K562 (cell line): ENCODE measurements around the gene METRN. TPM values are rescaled to one million over a fixed set of nuclear protein-coding genes. Genes with fewer than 3 reads are reported as not detected.

Experiments used
- ATF7 ChIP-seq: fragments of 450-650 bp; IDR thresholded peaks from 2 replicates; pipeline ENCODE4 v1.7.1; 2014; ENCODE audit warnings: mild to moderate bottlenecking, moderate library complexity
- BRD9 ChIP-seq: fragments of 450-650 bp; IDR thresholded peaks from 2 replicates; pipeline ENCODE4 v1.6.1; 2018; ENCODE audit warnings: low read depth; ENCODE audit not compliant: partially characterized antibody
- CBX3 ChIP-seq, 2 experiments: IDR thresholded peaks; 1 replicate in 1 of 2; 2 replicates in 1 of 2; pipeline ENCODE4 v1.6.1; 2012; ENCODE audit warnings: inconsistent platforms in 2 of 2, low read length in 2 of 2, borderline replicate concordance in 1 of 2, control low read depth in 1 of 2
- KLF1 ChIP-seq: fragments of 450-650 bp; IDR thresholded peaks from 2 replicates; pipeline ENCODE4 v1.6.1; 2016; ENCODE audit warnings: missing genetic modification characterization, missing compliant biosample characterization
- POLR3G ChIP-seq: IDR thresholded peaks from 2 replicates; pipeline ENCODE4 v1.6.1; 2011; ENCODE audit not compliant: insufficient read length, insufficient replicate concordance; ENCODE audit errors: extremely low read depth
- RAD51 ChIP-seq: fragments of 450-650 bp; IDR thresholded peaks from 2 replicates; pipeline ENCODE4 v1.7.1; 2016; ENCODE audit warnings: low read depth, mild to moderate bottlenecking, borderline replicate concordance
- SMAD3 ChIP-seq: fragments of 450-650 bp; formaldehyde crosslinking; conservative IDR thresholded peaks from 2 replicates; pipeline ENCODE4 v1.4.0; 2020; ENCODE audit warnings: mild to moderate bottlenecking
- SMARCA4 ChIP-seq: fragments of 450-650 bp; IDR thresholded peaks from 2 replicates; pipeline ENCODE4 v1.6.1; 2016
- STAG1 ChIP-seq: sonication (generic); formaldehyde crosslinking; IDR thresholded peaks from 2 replicates; pipeline ENCODE4 v1.5.0; 2020; ENCODE audit warnings: missing genetic modification reagents, borderline replicate concordance
- U2AF2 ChIP-seq: fragments of 200-400 bp; formaldehyde crosslinking; optimal IDR thresholded peaks from 2 replicates; pipeline ENCODE3; 2017; ENCODE audit warnings: low read depth, mild to moderate bottlenecking, low read length
- XRCC5 ChIP-seq: fragments of 200-400 bp; formaldehyde crosslinking; IDR thresholded peaks from 2 replicates; pipeline ENCODE4 v1.6.1; 2017; ENCODE audit warnings: low read depth, mild to moderate bottlenecking, low read length
- ZC3H11A ChIP-seq: IDR thresholded peaks from 2 replicates; pipeline ENCODE4 v1.6.1; 2012; ENCODE audit warnings: low read depth, low read length, improper control_type of control experiment
- ZNF561 ChIP-seq: fragments of 450-650 bp; formaldehyde crosslinking; conservative IDR thresholded peaks from 2 replicates; pipeline ENCODE4 v1.4.0; 2020; ENCODE audit warnings: mild to moderate bottlenecking, moderate library complexity
- polyA plus RNA-seq, 8 experiments: library from polyadenylated mRNA; depleted of rRNA in 4 of 8; stranded (reverse) in 5 of 8; unstranded in 3 of 8; fragments of >200 nt; fragmentation: Nextera tagmentation in 2 of 8; fragmentation: Illumina TruSeq in 1 of 8; extraction: Ambion mirVana in 2 of 8; extraction: Trizol in 1 of 8; gene quantifications; 2 replicates each; pipeline versions ENCODE4 v1.2.1 to v1.2.3, GENCODE V29; 2011 to 2014; ENCODE audit warnings: inconsistent platforms in 1 of 8, missing spikeins in 1 of 8
- total RNA-seq, 7 experiments: library from RNA; depleted of rRNA in 6 of 7; stranded (reverse); fragments of >200 nt in 6 of 7; fragmentation: Illumina TruSeq in 2 of 7; extraction: Trizol in 2 of 7; gene quantifications; 2 replicates each; pipeline versions ENCODE4 v1.2.1 to v1.2.3, GENCODE V29; 2011 to 2021; ENCODE audit warnings: low replicate concordance in 1 of 7
- TF ChIP-seq, protein P1 (sequence below): fragments of 250-450 bp; sonication (Bioruptor Pico); IDR thresholded peaks from 2 replicates; pipeline ENCODE4 v1.4.0; 2020
- TF ChIP-seq, protein P2 (sequence below): fragments of 250-450 bp; sonication (Bioruptor Pico); IDR thresholded peaks from 2 replicates; pipeline ENCODE4 v1.4.0; 2020; ENCODE audit warnings: mild to moderate bottlenecking, moderate library complexity
- TF ChIP-seq, protein P3 (sequence below), 2 experiments: fragments of 150-350 bp in 1 of 2; IDR thresholded peaks; 2 replicates each; pipeline ENCODE4 v1.6.1; 2012 to 2016; ENCODE audit warnings: low read depth in 2 of 2, low read length in 2 of 2, mild to moderate bottlenecking in 1 of 2, moderate library complexity in 1 of 2
- TF ChIP-seq, protein P4 (sequence below): fragments of 450-650 bp; IDR thresholded peaks from 2 replicates; pipeline ENCODE4 v1.6.1; 2017; ENCODE audit warnings: mild to moderate bottlenecking, moderate library complexity

The METRN gene
- total and polyA plus RNA-seq, 9 of the 15 experiments (the other 6 are each of a cell fraction or from before 2014, with no cell fraction given), result 0.20 to 89.8 (median 15.4) TPM

DNA sequence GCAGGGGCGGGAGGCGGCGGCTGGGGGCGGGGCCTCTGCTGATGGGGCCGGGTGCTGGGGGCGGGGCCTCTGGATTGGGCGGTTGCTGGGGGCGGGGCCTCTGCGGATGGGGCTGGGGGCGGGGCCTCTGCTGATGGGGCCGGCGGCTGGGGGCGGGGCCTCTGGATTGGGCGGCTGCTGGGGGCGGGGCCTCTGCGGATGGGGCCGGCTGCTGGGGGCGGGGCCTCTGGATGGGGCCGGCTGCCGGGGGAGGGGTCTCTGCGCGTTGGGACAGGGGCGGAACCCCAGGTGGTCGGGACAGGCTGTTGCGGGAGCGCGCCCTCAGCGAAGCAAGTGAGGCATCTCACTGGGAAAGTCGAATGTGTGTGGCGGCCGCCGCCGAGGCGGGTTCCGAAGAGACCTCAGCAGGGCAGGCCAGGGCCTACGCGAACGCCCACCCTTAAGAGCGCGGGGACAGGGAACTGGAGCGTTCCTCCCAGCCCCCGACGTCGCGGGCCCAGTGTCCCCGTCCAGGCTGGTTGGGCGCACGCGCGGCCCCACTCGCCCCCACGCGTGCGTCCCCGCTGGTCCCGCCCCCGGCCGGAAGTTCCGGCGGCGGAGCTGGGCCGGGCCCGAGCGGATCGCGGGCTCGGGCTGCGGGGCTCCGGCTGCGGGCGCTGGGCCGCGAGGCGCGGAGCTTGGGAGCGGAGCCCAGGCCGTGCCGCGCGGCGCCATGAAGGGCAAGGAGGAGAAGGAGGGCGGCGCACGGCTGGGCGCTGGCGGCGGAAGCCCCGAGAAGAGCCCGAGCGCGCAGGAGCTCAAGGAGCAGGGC is 34.9 kb upstream of the METRN start, which contains the start of gene STUB1 (continued):
- TF ChIP-seq KLF1 (tag), result 0 out of 2 replicates have a peak, but pooled peaks have one; percentile 23
- TF ChIP-seq, protein P1, sequence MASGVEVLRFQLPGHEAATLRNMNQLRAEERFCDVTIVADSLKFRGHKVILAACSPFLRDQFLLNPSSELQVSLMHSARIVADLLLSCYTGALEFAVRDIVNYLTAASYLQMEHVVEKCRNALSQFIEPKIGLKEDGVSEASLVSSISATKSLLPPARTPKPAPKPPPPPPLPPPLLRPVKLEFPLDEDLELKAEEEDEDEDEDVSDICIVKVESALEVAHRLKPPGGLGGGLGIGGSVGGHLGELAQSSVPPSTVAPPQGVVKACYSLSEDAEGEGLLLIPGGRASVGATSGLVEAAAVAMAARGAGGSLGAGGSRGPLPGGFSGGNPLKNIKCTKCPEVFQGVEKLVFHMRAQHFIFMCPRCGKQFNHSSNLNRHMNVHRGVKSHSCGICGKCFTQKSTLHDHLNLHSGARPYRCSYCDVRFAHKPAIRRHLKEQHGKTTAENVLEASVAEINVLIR, result no peak
- no peak for TF ChIP-seq CBX3 (IDR thresholded peaks at IDR 0.05; ENCODE audit: borderline replicate concordance in 1 of 2, low read length in 2 of 2)
- TF ChIP-seq U2AF2, result no peak
- no peak for TF ChIP-seq XRCC5
- TF ChIP-seq RAD51, result no peak
- TF ChIP-seq POLR3G, result no peak
- TF ChIP-seq BRD9, result no peak
- TF ChIP-seq ATF7, result peak; percentile 54
- TF ChIP-seq STAG1 (CRISPR knock-in tag), result no peak
- TF ChIP-seq SMAD3 (CRISPR knock-in tag), result no peak
- no peak for TF ChIP-seq ZC3H11A
- TF ChIP-seq, protein P2, sequence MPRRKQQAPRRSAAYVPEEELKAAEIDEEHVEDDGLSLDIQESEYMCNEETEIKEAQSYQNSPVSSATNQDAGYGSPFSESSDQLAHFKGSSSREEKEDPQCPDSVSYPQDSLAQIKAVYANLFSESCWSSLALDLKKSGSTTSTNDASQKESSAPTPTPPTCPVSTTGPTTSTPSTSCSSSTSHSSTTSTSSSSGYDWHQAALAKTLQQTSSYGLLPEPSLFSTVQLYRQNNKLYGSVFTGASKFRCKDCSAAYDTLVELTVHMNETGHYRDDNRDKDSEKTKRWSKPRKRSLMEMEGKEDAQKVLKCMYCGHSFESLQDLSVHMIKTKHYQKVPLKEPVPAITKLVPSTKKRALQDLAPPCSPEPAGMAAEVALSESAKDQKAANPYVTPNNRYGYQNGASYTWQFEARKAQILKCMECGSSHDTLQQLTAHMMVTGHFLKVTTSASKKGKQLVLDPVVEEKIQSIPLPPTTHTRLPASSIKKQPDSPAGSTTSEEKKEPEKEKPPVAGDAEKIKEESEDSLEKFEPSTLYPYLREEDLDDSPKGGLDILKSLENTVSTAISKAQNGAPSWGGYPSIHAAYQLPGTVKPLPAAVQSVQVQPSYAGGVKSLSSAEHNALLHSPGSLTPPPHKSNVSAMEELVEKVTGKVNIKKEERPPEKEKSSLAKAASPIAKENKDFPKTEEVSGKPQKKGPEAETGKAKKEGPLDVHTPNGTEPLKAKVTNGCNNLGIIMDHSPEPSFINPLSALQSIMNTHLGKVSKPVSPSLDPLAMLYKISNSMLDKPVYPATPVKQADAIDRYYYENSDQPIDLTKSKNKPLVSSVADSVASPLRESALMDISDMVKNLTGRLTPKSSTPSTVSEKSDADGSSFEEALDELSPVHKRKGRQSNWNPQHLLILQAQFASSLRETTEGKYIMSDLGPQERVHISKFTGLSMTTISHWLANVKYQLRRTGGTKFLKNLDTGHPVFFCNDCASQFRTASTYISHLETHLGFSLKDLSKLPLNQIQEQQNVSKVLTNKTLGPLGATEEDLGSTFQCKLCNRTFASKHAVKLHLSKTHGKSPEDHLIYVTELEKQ (CRISPR knock-in tag), result no peak
- TF ChIP-seq, protein P3, sequence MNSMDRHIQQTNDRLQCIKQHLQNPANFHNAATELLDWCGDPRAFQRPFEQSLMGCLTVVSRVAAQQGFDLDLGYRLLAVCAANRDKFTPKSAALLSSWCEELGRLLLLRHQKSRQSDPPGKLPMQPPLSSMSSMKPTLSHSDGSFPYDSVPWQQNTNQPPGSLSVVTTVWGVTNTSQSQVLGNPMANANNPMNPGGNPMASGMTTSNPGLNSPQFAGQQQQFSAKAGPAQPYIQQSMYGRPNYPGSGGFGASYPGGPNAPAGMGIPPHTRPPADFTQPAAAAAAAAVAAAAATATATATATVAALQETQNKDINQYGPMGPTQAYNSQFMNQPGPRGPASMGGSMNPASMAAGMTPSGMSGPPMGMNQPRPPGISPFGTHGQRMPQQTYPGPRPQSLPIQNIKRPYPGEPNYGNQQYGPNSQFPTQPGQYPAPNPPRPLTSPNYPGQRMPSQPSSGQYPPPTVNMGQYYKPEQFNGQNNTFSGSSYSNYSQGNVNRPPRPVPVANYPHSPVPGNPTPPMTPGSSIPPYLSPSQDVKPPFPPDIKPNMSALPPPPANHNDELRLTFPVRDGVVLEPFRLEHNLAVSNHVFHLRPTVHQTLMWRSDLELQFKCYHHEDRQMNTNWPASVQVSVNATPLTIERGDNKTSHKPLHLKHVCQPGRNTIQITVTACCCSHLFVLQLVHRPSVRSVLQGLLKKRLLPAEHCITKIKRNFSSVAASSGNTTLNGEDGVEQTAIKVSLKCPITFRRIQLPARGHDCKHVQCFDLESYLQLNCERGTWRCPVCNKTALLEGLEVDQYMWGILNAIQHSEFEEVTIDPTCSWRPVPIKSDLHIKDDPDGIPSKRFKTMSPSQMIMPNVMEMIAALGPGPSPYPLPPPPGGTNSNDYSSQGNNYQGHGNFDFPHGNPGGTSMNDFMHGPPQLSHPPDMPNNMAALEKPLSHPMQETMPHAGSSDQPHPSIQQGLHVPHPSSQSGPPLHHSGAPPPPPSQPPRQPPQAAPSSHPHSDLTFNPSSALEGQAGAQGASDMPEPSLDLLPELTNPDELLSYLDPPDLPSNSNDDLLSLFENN (IDR thresholded peaks at IDR 0.05; ENCODE audit: low read depth in 2 of 2, low read length in 2 of 2), result no peak
- TF ChIP-seq ZNF561 (CRISPR knock-in tag), result no peak
- no peak for TF ChIP-seq SMARCA4
- TF ChIP-seq, protein P4, sequence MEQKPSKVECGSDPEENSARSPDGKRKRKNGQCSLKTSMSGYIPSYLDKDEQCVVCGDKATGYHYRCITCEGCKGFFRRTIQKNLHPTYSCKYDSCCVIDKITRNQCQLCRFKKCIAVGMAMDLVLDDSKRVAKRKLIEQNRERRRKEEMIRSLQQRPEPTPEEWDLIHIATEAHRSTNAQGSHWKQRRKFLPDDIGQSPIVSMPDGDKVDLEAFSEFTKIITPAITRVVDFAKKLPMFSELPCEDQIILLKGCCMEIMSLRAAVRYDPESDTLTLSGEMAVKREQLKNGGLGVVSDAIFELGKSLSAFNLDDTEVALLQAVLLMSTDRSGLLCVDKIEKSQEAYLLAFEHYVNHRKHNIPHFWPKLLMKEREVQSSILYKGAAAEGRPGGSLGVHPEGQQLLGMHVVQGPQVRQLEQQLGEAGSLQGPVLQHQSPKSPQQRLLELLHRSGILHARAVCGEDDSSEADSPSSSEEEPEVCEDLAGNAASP, result no peak
